GM21529 (cell line): ENCODE measurements around the gene WASHC1.
"Not testable (repeated sequence)": the region's sequence is repeated elsewhere in the genome, so short reads cannot be mapped to it uniquely, and the experiment has no call there.

Experiments
- ATAC-seq: cut with Tn5 transposase; IDR thresholded peaks from one replicate; pipeline ENCODE4 v1.9.1; 2021; ENCODE audit not compliant: unreplicated experiment

The WASHC1 gene

GRCh38 chr9:16875-17274, 12.4 kb downstream of the WASHC1 start:
- ATAC-seq: not testable (repeated sequence)

- ATAC-seq: not testable (repeated sequence)
Observed at GRCh38 chr9:14129-14809, 15.0 kb downstream of the WASHC1 start.

GRCh38 chr9:11206-11605, 18.1 kb downstream of the WASHC1 start:
- ATAC-seq: not testable (repeated sequence)

GRCh38 chr9:10653-11053, 18.6 kb downstream of the WASHC1 start:
- not testable (repeated sequence) for ATAC-seq

- ATAC-seq: not testable (repeated sequence)
Observed at GRCh38 chr9:10207-10606, 19.0 kb downstream of the WASHC1 start.
